Neural progenitor cell (in vitro differentiated cells): ENCODE data around the gene ZNF888. TPM values are rescaled to one million over a fixed set of nuclear protein-coding genes. Genes with fewer than 3 reads are reported as not detected.

ENCODE experiments used
- DNase-seq: peaks from one replicate; pipeline ENCODE4 v3.0.0-alpha.2; 2016; ENCODE audit warnings: low spot score
- H2AFZ ChIP-seq: fragments of 200-600 bp; sonication (generic); replicated peaks from 2 replicates; pipeline ENCODE4 v1.6.1; 2016; ENCODE audit warnings: antibody characterized with exemption
- H3F3A ChIP-seq: fragments of 200-600 bp; sonication (generic); 2 replicates; pipeline ENCODE4 v1.6.1; 2016; ENCODE audit warnings: antibody characterized with exemption, low read depth
- H3K27ac ChIP-seq: fragments of 200-600 bp; sonication (generic); 2 replicates; pipeline ENCODE4 v1.5.1; 2016; ENCODE audit warnings: mild to moderate bottlenecking
- H3K27me3 ChIP-seq: fragments of 200-600 bp; sonication (generic); 2 replicates; pipeline ENCODE4 v1.6.1; 2016; ENCODE audit warnings: mild to moderate bottlenecking, moderate library complexity
- H3K36me3 ChIP-seq: fragments of 200-600 bp; sonication (generic); 2 replicates; pipeline ENCODE4 v1.5.1; 2016
- H3K4me1 ChIP-seq: fragments of 200-600 bp; sonication (generic); 2 replicates; pipeline ENCODE4 v1.6.1; 2016; ENCODE audit warnings: mixed run types
- H3K4me2 ChIP-seq: fragments of 200-600 bp; sonication (generic); 2 replicates; pipeline ENCODE4 v1.6.1; 2016
- H3K4me3 ChIP-seq: fragments of 200-600 bp; sonication (generic); 2 replicates; pipeline ENCODE4 v1.5.1; 2016
- H3K79me2 ChIP-seq: fragments of 200-600 bp; sonication (generic); 2 replicates; pipeline ENCODE4 v1.6.1; 2016; ENCODE audit warnings: low read depth
- H3K9ac ChIP-seq: fragments of 200-600 bp; sonication (generic); 2 replicates; pipeline ENCODE4 v1.6.1; 2016
- H3K9me3 ChIP-seq: fragments of 200-600 bp; sonication (generic); 2 replicates; pipeline ENCODE4 v1.5.1; 2016; ENCODE audit warnings: low read depth
- H4K20me1 ChIP-seq: fragments of 200-600 bp; sonication (generic); 2 replicates; pipeline ENCODE4 v1.6.1; 2016; ENCODE audit warnings: low read depth
- H3K27ac Mint-ChIP-seq: 3 replicates; pipeline ENCODE4 v1.8.0; 2021; ENCODE audit warnings: mixed read lengths
- H3K27me3 Mint-ChIP-seq: 2 replicates; pipeline ENCODE4 v1.8.0; 2022; ENCODE audit warnings: low read depth, mild to moderate bottlenecking, inconsistent platforms, moderate library complexity, mixed read lengths; ENCODE audit not compliant: insufficient read depth
- H3K36me3 Mint-ChIP-seq: 3 replicates; pipeline ENCODE4 v1.8.0; 2021; ENCODE audit warnings: mixed read lengths
- H3K4me1 Mint-ChIP-seq: 3 replicates; pipeline ENCODE4 v1.8.0; 2021; ENCODE audit warnings: mixed read lengths
- H3K4me3 Mint-ChIP-seq: 3 replicates; pipeline ENCODE4 v1.8.0; 2021; ENCODE audit warnings: mild to moderate bottlenecking, moderate library complexity, mixed read lengths
- H3K9me3 Mint-ChIP-seq: 3 replicates; pipeline ENCODE4 v1.8.0; 2020; ENCODE audit warnings: mixed read lengths
- EZH2 ChIP-seq: fragments of 200-600 bp; sonication (generic); IDR thresholded peaks from 2 replicates; pipeline ENCODE4 v1.6.1; 2017; ENCODE audit warnings: antibody characterized with exemption, mild to moderate bottlenecking, moderate library complexity
- EZH2phosphoT487 ChIP-seq: fragments of 200-600 bp; sonication (generic); IDR thresholded peaks from 2 replicates; pipeline ENCODE4 v1.6.1; 2017; ENCODE audit warnings: antibody characterized with exemption
- total RNA-seq: library from RNA; depleted of rRNA; stranded (reverse); fragments of >200 nt; gene quantifications from 2 replicates; pipeline ENCODE4 v1.2.3, GENCODE V29; 2015; ENCODE audit warnings: low replicate concordance
- TF ChIP-seq, protein P1 (sequence below): fragments of 200-600 bp; sonication (generic); IDR thresholded peaks from 2 replicates; pipeline ENCODE4 v1.5.1; 2017; ENCODE audit warnings: antibody characterized with exemption, mild to moderate bottlenecking

The ZNF888 gene
- 8.9 and 11.6 TPM in 2 replicates for total RNA-seq

DNA sequence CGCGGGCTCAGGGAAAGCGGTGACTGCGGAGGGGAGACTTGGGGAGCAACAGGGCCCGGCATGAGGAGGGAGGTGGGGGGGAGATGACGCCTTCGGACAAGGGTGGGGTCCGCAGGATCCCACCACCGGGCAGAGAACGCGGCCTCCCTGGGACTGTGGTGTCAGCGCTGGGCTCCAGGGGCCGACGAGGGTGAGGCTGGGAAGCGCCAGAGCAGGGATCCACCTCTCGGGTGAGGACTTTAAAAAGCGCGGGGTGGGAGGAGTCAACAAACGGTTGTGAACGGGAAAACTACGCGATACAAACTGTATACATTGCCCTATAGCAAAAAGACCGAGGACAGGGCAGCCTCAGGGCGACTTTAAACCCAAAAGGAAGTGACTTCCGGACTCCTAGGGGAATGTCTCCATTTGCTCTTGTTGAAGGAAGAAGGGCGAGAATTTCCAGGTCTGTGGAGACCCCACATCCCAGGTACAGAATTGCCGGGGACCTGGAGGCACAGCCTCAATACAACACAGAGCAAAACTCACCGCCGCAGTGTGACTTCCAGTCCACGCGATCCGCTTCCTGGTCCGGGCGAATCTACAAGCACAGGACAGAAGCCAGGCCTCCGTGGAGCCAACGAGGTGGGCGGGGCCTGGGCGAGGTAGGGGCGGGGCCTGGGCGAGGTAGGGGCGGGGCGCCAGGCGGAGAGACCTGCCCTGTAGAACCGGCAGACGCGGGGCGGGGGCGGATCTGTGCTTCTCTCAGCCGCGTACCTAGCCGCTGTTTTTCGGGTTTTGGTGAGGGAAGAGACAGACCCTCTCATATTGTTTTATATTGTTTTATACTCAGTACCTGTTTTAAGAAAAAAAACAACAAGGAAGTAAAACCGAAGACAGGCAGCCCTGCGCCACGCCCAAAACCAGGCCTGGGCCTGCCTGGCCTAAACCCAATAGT is at the start of gene ZNF888:
TSS of gene ZNF888 (minus strand) at position 588 of the 937 bp plus-strand sequence. CDS start 5,555 bp downstream, outside the sequence.
- H3K9ac ChIP-seq, result peak within 1 kb of the TSS; percentile 35
- peak within 1 kb of the TSS; percentile 81 for H3K4me3 ChIP-seq
- peak within 1 kb of the TSS; percentile 89 for H3K4me2 ChIP-seq
- DNase-seq, result peak; percentile 92
- H3K36me3 Mint-ChIP-seq, result peaks cover 18% of the 10 kb centered on the region
- peak within 1 kb of the TSS; percentile 89 for H2AFZ ChIP-seq
- H3K27me3 Mint-ChIP-seq, result peaks cover 2% of the 10 kb centered on the region
- H3K79me2 ChIP-seq, result peaks cover 4% of the 10 kb centered on the region
- TF ChIP-seq, protein P1, sequence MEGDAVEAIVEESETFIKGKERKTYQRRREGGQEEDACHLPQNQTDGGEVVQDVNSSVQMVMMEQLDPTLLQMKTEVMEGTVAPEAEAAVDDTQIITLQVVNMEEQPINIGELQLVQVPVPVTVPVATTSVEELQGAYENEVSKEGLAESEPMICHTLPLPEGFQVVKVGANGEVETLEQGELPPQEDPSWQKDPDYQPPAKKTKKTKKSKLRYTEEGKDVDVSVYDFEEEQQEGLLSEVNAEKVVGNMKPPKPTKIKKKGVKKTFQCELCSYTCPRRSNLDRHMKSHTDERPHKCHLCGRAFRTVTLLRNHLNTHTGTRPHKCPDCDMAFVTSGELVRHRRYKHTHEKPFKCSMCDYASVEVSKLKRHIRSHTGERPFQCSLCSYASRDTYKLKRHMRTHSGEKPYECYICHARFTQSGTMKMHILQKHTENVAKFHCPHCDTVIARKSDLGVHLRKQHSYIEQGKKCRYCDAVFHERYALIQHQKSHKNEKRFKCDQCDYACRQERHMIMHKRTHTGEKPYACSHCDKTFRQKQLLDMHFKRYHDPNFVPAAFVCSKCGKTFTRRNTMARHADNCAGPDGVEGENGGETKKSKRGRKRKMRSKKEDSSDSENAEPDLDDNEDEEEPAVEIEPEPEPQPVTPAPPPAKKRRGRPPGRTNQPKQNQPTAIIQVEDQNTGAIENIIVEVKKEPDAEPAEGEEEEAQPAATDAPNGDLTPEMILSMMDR, result no peak
- TF ChIP-seq EZH2, result no peak
- no peak for TF ChIP-seq EZH2phosphoT487
- H4K20me1 ChIP-seq, result no peaks in the 10 kb centered on the region
- peak within 1 kb of the TSS; percentile 86 for H3K4me3 Mint-ChIP-seq
- no peaks in the 10 kb centered on the region for H3K4me1 ChIP-seq
- H3K27ac ChIP-seq, result peak within 1 kb of the TSS; percentile 4
- peaks cover 9% of the 10 kb centered on the region for H3K4me1 Mint-ChIP-seq
- H3K36me3 ChIP-seq, result no peaks in the 10 kb centered on the region
- H3K27me3 ChIP-seq, result no peaks in the 10 kb centered on the region
- peaks cover 21% of the 10 kb centered on the region for H3K9me3 Mint-ChIP-seq
- peaks cover 23% of the 10 kb centered on the region for H3F3A ChIP-seq
- H3K9me3 ChIP-seq, result no peaks in the 10 kb centered on the region
- no peak within 1 kb of the TSS for H3K27ac Mint-ChIP-seq

DNA sequence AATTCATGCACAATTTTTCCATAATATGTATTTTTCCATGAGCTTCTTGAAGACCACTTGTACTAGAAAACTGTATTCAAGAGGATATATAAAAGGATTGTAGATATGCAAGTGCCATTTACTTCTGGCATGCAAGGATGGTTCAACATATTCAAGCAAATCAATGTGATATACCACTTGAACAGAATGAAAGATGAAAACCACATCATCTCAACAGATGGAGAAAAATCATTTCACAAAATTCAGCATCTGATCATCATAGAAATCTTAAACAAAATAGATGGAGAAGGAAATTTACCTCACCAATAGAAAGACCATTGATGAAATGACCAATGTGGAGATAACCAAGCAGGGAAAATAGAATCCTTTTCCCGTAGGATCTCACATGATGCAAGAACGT is 44.5 kb upstream of the ZNF888 start:
- H3K4me3 Mint-ChIP-seq, result no peak overlapping the region
- H3K36me3 ChIP-seq, result no peaks in the 10 kb centered on the region
- H3K4me3 ChIP-seq, result no peak overlapping the region
- no peak overlapping the region for H3K27ac ChIP-seq
- no peaks in the 10 kb centered on the region for H3K9me3 ChIP-seq
- peaks cover 25% of the 10 kb centered on the region for H3K36me3 Mint-ChIP-seq
- no peak for DNase-seq
- peaks cover 37% of the 10 kb centered on the region for H3K9me3 Mint-ChIP-seq
- H3K4me2 ChIP-seq, result no peak overlapping the region
- TF ChIP-seq, protein P1, result no peak
- TF ChIP-seq EZH2 (no peak), EZH2phosphoT487 (no peak)
- no peaks in the 10 kb centered on the region for H4K20me1 ChIP-seq
- H3K4me1 ChIP-seq, result peaks cover 8% of the 10 kb centered on the region
- no peaks in the 10 kb centered on the region for H3K79me2 ChIP-seq
- H3K27me3 Mint-ChIP-seq, result no peaks in the 10 kb centered on the region
- H3K4me1 Mint-ChIP-seq, result peaks cover 8% of the 10 kb centered on the region
- H3K27me3 ChIP-seq, result no peaks in the 10 kb centered on the region
- H2AFZ ChIP-seq, result no peak overlapping the region
- H3K27ac Mint-ChIP-seq, result no peak overlapping the region
- H3K9ac ChIP-seq, result no peak overlapping the region
- H3F3A ChIP-seq, result peaks cover 11% of the 10 kb centered on the region

DNA sequence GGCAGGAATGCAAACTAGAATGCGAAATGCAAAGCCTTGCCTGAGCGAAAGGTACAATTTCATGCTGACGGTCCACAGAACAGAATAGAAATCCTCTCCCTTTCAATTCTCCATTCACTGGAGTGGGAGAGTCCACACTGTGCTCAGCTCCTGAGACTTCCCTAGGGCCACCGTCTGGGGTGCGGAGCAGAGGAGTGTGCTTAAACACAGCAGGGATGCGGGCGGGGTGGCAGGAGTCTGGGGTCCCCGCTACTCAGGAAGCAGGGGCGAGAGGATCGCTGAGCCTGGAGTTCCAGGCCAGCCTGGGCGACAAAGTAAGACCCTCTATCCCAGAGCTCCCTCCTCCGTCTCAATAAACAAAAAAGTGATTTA is 40.0 kb upstream of the ZNF888 start:
- Mint-ChIP-seq H3K9me3 (peaks cover 45% of the 10 kb centered on the region), H3K27ac (peak overlapping the region; percentile 97), H3K36me3 (peaks cover 30% of the 10 kb centered on the region), H3K4me3 (peak overlapping the region; percentile 95), H3K4me1 (peaks cover 18% of the 10 kb centered on the region), H3K27me3 (peaks cover 4% of the 10 kb centered on the region)
- TF ChIP-seq, protein P1, result no peak
- TF ChIP-seq EZH2 (no peak), EZH2phosphoT487 (no peak)
- H3K4me1 ChIP-seq, result peaks cover 16% of the 10 kb centered on the region
- no peaks in the 10 kb centered on the region for H3K27me3 ChIP-seq
- peak overlapping the region; percentile 54 for H2AFZ ChIP-seq
- H3K79me2 ChIP-seq, result peaks cover 40% of the 10 kb centered on the region
- H3K9ac ChIP-seq, result no peak overlapping the region
- peak overlapping the region; percentile 87 for H3K4me3 ChIP-seq
- peak overlapping the region; percentile 73 for H3K4me2 ChIP-seq
- H3K9me3 ChIP-seq, result no peaks in the 10 kb centered on the region
- peak; percentile 61 for DNase-seq
- no peaks in the 10 kb centered on the region for H3K36me3 ChIP-seq
- peaks cover 15% of the 10 kb centered on the region for H3F3A ChIP-seq
- H3K27ac ChIP-seq, result no peak overlapping the region
- H4K20me1 ChIP-seq, result no peaks in the 10 kb centered on the region
